PC-9 (cell line): Measurements from ENCODE around the gene MED26. TPM values are rescaled to one million over a fixed set of nuclear protein-coding genes. Genes with fewer than 3 reads are reported as not detected.

Experiments used
- BruUV-seq: library from RNA; stranded (reverse); fragments of 400-500 nt; replicated peaks from 2 replicates; lab custom pipeline; 2021; lab: Mats Ljungman, UMichigan
- CTCF ChIA-PET: fragments of 300-600 bp; sonication (Branson Sonifier 250); formaldehyde crosslinking; loops from one replicate; lab custom pipeline; 2022; ENCODE audit warnings: antibody characterized with exemption; lab: Charles Lee
- POLR2A ChIA-PET: fragments of 300-600 bp; sonication (Branson Sonifier 250); formaldehyde crosslinking; loops from one replicate; lab custom pipeline; 2022; ENCODE audit warnings: antibody characterized with exemption; ENCODE audit not compliant: unreplicated experiment; lab: Charles Lee
- DNase-seq, 2 experiments: peaks; one replicate each; pipeline versions ENCODE4 v3.0.0 to v3.0.0-alpha.2; 2015 to 2022; ENCODE audit warnings: mixed read lengths in 1 of 2
- H2AFZ ChIP-seq: fragments of 200-600 bp; sonication (generic); 2 replicates; pipeline ENCODE4 v1.8.1; 2017; ENCODE audit warnings: antibody characterized with exemption
- H3F3A ChIP-seq: fragments of 200-600 bp; sonication (generic); 2 replicates; pipeline ENCODE4 v1.8.1; 2017; ENCODE audit warnings: antibody characterized with exemption, mild to moderate bottlenecking, low read depth; ENCODE audit not compliant: insufficient read depth
- H3K27ac ChIP-seq: fragments of 200-600 bp; sonication (generic); 2 replicates; pipeline ENCODE4 v1.6.1; 2016; ENCODE audit warnings: mixed run types
- H3K27me3 ChIP-seq: fragments of 200-600 bp; sonication (generic); 2 replicates; pipeline ENCODE4 v1.6.1; 2016; ENCODE audit warnings: low read depth, mixed run types; ENCODE audit not compliant: insufficient read depth
- H3K36me3 ChIP-seq: fragments of 200-600 bp; sonication (generic); 2 replicates; pipeline ENCODE4 v1.6.1; 2016; ENCODE audit warnings: low read depth, mixed run types
- H3K4me1 ChIP-seq: fragments of 200-600 bp; sonication (generic); replicated peaks from 2 replicates; pipeline ENCODE4 v1.6.1; 2016; ENCODE audit warnings: mixed run types; ENCODE audit not compliant: insufficient read depth
- H3K4me2 ChIP-seq: fragments of 200-600 bp; sonication (generic); 2 replicates; pipeline ENCODE4 v1.6.1; 2017; ENCODE audit warnings: mixed run types
- H3K4me3 ChIP-seq: fragments of 200-600 bp; sonication (generic); 2 replicates; pipeline ENCODE4 v1.6.1; 2016; ENCODE audit warnings: mixed run types
- H3K79me2 ChIP-seq: fragments of 200-600 bp; sonication (generic); 2 replicates; pipeline ENCODE4 v1.6.1; 2017; ENCODE audit warnings: low read depth, mixed run types
- H3K9me2 ChIP-seq: fragments of 200-600 bp; sonication (generic); 2 replicates; pipeline ENCODE4 v1.8.1; 2017; ENCODE audit warnings: mild to moderate bottlenecking; ENCODE audit not compliant: insufficient read depth
- H3K9me3 ChIP-seq: fragments of 200-600 bp; sonication (generic); 2 replicates; pipeline ENCODE4 v1.8.1; 2016; ENCODE audit warnings: low read depth; ENCODE audit not compliant: insufficient read depth
- H4K20me1 ChIP-seq: fragments of 200-600 bp; sonication (generic); 2 replicates; pipeline ENCODE4 v1.8.1; 2017; ENCODE audit not compliant: insufficient read depth
- CTCF ChIP-seq: fragments of 200-600 bp; sonication (generic); conservative IDR thresholded peaks from 2 replicates; pipeline ENCODE4 v1.6.1; 2017; ENCODE audit warnings: mixed run types, antibody characterized with exemption, mild to moderate bottlenecking, moderate library complexity
- EZH2 ChIP-seq: fragments of 200-600 bp; sonication (generic); IDR thresholded peaks from 2 replicates; pipeline ENCODE4 v1.8.0; 2017; ENCODE audit warnings: antibody characterized with exemption, low read depth
- intact Hi-C: fragments of 100-400 bp; cut with micrococcal nuclease; formaldehyde crosslinking; loops from one replicate; pipeline ENCODE4 v1.10.0; 2022; ENCODE audit not compliant: unreplicated experiment
- total RNA-seq: library from RNA; stranded (reverse); gene quantifications from 2 replicates; pipeline ENCODE4 v1.2.3, GENCODE V29; 2021

The MED26 gene
- total RNA-seq, 1 experiment from 2014 or later = 11.9 TPM

- Histone ChIP-seq H3K27me3 (no peaks in the 10 kb centered on the region), H3K9me3 (no peaks in the 10 kb centered on the region), H2AFZ (no peak overlapping the region), H3K4me3 (no peak overlapping the region), H3K9me2 (no peaks in the 10 kb centered on the region), H3K79me2 (peaks cover 98% of the 10 kb centered on the region), H3K27ac (no peak overlapping the region), H3K4me2 (no peak overlapping the region), H3F3A (0 out of 2 replicates have a peak, but pooled peaks cover 5% of the 10 kb centered on the region), H3K4me1 (no peaks in the 10 kb centered on the region), H4K20me1 (peaks cover 98% of the 10 kb centered on the region), H3K36me3 (no peaks in the 10 kb centered on the region)
- ChIA-PET POLR2A (interaction anchor here (0.9 kb wide), 1 partner anchor 16 kb away, joined by 4 read pairs; no protein-coding TSS in a partner anchor), CTCF (interaction anchor here (0.7 kb wide), 1 partner anchor 13 kb away, joined by 3 read pairs; no protein-coding TSS in a partner anchor)
- intact Hi-C loops = no loop called here
- no peak for TF ChIP-seq CTCF
- TF ChIP-seq EZH2 = no peak
- BruUV-seq = no TSS peak
- no peak for DNase-seq
These were observed 27.2 kb downstream of the MED26 start for GRCh38 chr19:16600824-16601223.

GRCh38 chr19:16599655-16600346, 28.2 kb downstream of the MED26 start:
- Histone ChIP-seq H3K36me3 (no peaks in the 10 kb centered on the region), H3K4me3 (no peak overlapping the region), H3K27me3 (no peaks in the 10 kb centered on the region), H3K79me2 (peaks cover 98% of the 10 kb centered on the region), H3F3A (0 out of 2 replicates have a peak, but pooled peaks cover 5% of the 10 kb centered on the region), H4K20me1 (peaks cover 98% of the 10 kb centered on the region), H3K4me1 (no peaks in the 10 kb centered on the region), H3K9me2 (no peaks in the 10 kb centered on the region), H2AFZ (no peak overlapping the region), H3K27ac (no peak overlapping the region), H3K4me2 (no peak overlapping the region), H3K9me3 (no peaks in the 10 kb centered on the region)
- TF ChIP-seq CTCF (no peak), EZH2 (no peak)
- intact Hi-C loops = no loop called here
- DNase-seq = no peak
- ChIA-PET CTCF (no interaction called here), POLR2A (no interaction called here)
- BruUV-seq = no TSS peak

GRCh38 chr19:16598848-16599247, 29.2 kb downstream of the MED26 start:
- TF ChIP-seq CTCF (no peak), EZH2 (no peak)
- no peaks in the 10 kb centered on the region for H3K27me3 ChIP-seq
- CTCF ChIA-PET = no interaction called here
- no TSS peak for BruUV-seq
- H3K4me3 ChIP-seq = no peak overlapping the region
- no peak overlapping the region for H3K4me2 ChIP-seq
- intact Hi-C loops = no loop called here
- 0 out of 2 replicates have a peak, but pooled peaks cover 5% of the 10 kb centered on the region for H3F3A ChIP-seq
- no peaks in the 10 kb centered on the region for H3K9me2 ChIP-seq
- POLR2A ChIA-PET = no interaction called here
- H3K27ac ChIP-seq = no peak overlapping the region
- no peak overlapping the region for H2AFZ ChIP-seq
- no peaks in the 10 kb centered on the region for H3K36me3 ChIP-seq
- DNase-seq = no peak
- H3K4me1 ChIP-seq = no peaks in the 10 kb centered on the region
- H3K79me2 ChIP-seq = peaks cover 97% of the 10 kb centered on the region
- peaks cover 96% of the 10 kb centered on the region for H4K20me1 ChIP-seq
- H3K9me3 ChIP-seq = no peaks in the 10 kb centered on the region
